GM20431 (cell line): ENCODE measurements around the gene CCDC69.

Experiments used
- in situ Hi-C: fragments of 300-500 bp; cut with MseI, MboI; formaldehyde crosslinking; loops from one replicate; pipeline ENCODE4 v1.15.0; 2020; ENCODE audit warnings: low sequenced_read_pairs; ENCODE audit not compliant: unreplicated experiment

The CCDC69 gene

DNA sequence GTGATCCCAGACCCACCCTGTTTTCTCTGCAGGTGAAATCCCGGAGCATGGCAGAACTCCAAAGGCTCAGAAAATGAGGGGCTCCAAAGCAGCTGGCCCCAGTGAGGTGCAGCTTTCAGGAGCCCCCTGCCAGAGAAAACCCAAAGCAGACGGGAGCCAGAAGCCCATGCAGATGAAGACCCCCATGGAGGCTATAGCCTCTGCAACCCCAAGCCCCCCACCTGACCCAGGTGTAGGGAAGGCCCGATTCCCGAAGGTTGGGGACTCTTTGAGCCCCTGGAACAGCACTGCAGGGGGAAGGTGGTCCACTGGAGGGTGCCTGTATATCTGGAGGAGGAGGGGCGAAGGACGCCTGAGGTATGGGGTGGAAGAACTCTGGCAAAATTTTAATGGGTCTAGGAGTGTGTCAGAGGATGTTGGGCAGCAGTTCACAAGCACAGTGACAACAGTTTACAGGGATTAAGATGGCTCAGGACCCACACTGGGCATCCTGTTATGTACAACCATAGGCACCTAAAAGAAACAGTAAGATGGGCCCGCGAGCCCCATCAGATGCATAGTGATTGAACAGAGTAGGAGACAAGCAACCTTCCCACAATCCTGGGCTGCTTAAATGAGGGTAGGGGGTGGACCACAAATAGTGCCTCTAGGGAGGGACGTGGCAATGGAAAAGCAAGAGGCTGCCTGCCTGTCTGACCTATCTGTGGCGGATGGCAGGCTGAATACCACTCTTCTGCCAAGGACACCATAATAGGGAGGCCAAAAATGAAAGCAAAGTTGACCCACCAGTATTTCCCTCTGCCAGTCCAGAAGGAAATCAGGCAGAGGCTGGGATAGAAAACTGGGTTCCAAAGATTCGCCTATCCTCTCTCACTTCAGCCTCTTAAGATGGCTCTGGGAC, 49.9 kb downstream of the CCDC69 start:
- in situ Hi-C loops: no loop called here

DNA sequence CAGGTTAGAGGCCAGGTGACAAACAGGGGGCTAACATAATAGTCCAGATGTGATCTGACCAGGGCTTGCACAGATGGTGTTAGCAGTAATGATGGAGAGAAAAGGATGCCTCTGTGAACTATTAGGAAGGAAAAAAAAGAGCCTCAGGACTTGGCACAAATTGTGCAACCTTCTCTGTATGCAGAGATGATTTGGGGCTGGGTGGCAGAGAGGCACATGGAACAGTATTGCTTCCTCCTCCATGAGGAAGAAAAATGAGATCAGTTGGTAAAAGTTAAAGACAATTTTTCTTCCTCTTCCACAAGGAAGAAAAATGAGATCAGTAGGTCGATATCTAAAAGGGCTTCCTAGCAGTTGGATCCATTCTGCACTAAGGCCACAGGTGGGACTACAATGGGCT, 52.4 kb downstream of the CCDC69 start:
- in situ Hi-C loops: no loop called here

- in situ Hi-C loops: no loop called here
Observed at GRCh38 chr5:151168602-151169344, 55.1 kb downstream of the CCDC69 start.

GRCh38 chr5:151167022-151167421, 56.9 kb downstream of the CCDC69 start:
- in situ Hi-C loops: no loop called here

DNA sequence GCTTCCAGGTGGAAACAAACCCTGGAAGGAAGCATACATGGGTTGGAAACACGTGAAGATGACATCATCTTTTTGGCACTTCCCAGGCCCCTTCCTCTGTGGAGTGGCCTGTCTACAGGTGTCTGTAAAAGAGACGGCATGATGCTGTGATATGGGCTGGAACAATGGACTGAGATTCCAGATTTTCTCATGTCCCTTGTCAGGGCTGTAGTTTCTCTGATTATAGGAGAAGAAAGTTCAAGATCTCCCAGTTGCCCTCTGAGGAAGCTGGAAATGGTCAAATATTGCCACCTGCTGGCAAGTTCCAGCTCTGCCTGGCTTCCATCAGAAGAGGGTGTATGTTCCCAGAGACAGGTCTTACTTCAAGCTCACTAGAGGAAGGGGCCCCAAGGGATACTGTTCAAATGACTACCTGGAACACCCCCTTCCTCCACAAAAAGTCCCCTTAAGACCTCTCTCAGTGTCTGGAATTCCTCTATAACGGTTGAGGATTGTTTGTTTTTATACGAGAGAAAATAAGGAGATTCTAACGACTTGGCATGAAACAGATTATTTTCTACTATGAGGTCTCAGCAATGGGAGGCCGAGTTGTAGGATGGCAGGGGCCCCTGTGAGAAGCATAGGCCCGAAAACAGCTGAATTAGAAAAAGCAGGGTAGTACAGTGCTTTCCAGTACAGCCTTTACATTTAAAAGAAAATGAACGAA, 59.1 kb downstream of the CCDC69 start:
- in situ Hi-C loops: no loop called here

GRCh38 chr5:151162776-151163175, 61.1 kb downstream of the CCDC69 start:
- in situ Hi-C loops: no loop called here

DNA sequence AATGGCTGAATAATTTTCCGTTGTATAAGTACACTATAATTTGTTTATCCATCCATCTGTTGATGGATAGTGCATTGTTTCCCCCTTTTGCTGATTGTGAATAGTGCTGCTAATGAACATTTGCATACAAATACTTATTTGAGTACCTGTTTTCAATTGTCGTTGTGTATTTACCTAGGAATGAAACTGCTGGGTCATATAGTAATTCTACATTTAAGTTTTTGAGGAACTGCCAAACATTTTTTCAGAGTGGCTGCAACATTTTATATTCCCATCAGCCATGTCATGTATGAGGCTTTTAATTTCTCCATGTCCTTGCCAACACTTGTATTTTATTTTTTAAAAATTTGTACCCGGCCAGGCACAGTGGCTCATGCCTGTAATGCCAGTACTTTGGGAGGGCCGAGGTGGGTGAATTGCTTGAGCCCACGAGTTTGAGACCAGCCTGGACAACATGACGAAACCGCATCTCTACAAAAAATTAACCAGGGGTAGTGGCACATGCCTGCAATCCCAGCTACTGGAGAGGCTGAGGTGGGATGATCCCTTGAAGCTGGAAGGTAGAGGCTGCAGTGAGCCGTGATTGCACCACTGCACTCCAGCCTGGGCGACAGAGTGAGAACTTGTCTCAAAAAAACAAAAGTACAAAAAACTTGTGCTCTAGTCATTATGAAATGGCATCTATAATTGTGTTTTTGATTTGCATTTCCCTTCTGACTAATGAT, 64.1 kb downstream of the CCDC69 start:
- in situ Hi-C loops: no loop called here

DNA sequence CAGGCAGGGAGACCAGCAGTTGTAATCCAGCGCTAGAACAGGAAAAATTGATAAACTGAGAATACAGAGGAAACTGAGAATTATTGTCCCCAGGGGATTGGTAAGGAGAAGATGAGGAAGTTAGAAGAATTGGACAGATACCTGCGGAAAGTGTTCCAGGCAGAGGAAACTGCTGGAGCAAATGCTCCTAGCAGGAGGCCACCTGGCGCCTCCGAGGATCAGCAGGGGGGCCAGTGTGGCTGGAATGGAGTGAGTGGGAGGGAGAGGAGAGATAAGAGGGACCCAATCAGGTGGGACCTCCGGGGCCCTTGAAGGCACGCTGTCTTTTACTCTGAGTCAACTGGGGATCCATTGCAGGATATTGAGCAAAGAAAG, 65.6 kb downstream of the CCDC69 start:
- in situ Hi-C loops: no loop called here

- in situ Hi-C loops: no loop called here
Observed at GRCh38 chr5:151157426-151158286, 66.2 kb downstream of the CCDC69 start, which contains the start of gene ANXA6. TSS of gene ANXA6 (minus strand) at chr5:151157779. CDS start at chr5:151147901, 9,878 bp downstream.

GRCh38 chr5:151156507-151157420, 67.1 kb downstream of the CCDC69 start:
- in situ Hi-C loops: no loop called here

GRCh38 chr5:151155775-151156506, 68.0 kb downstream of the CCDC69 start:
- in situ Hi-C loops: no loop called here

DNA sequence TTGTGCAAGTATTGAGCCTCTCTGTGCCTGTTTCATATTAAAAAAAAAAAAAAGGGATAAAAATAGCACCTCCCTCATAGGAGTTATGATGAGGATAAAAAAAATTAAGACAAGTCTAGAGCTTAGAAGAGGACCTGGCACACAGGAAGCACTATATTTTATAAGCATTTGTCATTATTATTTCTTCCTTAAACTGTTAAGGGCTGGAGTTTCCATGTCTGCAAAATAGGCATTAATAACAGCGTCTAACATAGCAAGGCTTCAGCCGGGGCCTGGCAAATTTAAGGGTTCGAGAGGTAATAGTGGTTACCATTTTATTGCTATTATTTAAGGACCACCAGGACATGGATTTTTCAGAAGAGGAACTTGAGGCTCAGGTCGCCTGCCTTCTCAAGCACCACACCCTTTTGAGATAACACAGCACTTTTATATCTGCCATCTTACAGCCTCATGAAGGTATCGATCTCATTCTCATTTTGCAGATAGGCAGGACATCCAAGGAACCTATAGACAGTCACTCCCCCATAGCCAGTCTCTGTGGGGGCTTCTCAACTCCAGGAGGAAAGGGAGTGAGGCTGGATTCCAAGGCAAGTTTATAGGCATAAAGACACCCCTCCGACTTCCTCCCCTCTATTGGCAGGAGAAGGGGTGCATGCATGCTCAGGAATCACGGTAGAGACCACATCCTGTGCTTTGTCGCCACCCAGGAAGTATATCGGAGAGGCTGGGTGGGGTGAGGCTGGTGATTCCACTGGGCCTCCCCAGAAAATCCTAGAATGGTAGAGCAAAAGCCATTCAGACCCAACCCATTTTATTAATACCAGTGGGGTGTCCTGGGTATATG, 68.7 kb downstream of the CCDC69 start:
- in situ Hi-C loops: no loop called here

- in situ Hi-C loops: no loop called here
Observed at GRCh38 chr5:151153766-151154272, 70.1 kb downstream of the CCDC69 start.

- in situ Hi-C loops: no loop called here
Observed at GRCh38 chr5:151153300-151153699, 70.6 kb downstream of the CCDC69 start.

DNA sequence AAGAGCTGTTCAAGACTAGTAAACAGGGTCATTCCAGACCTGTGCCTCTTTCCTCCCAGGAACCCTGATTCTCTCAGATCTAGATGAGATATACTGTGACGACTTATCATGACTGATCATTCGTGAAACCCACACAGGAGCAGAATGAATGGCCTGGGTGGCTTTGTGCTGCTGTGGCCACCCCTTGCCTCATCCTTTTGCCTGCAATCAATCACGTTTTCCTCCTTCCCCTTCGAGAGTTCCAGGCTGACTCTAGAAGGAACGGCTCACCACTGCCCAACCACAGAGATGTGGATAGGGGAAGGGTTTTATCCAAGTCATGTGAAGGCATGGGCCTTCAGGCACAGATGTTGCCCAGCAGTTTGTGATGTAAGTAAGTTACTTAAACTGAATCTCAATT, 72.1 kb downstream of the CCDC69 start:
- in situ Hi-C loops: no loop called here

GRCh38 chr5:151151263-151151660, 72.6 kb downstream of the CCDC69 start:
- in situ Hi-C loops: no loop called here
